ENCODE data around the gene CCDC6. TPM values are rescaled to one million over a fixed set of nuclear protein-coding genes. Genes with fewer than 3 reads are reported as not detected.

CCDC6 gene
- total and polyA plus RNA-seq, 2 of the 4 experiments (the other 2 are of a cell fraction) = 21.8 to 30.8 TPM

- POLR2A ChIA-PET (ENCODE audit: unreplicated experiment) = no interaction called here
- no peak overlapping the region for H2BK15ac ChIP-seq (ENCODE audit: low read depth, low read length)
- H3K4me3 ChIP-seq (ENCODE audit: insufficient read depth, low read depth, low read length) = no peak overlapping the region
- no peak for TF ChIP-seq SMC3 (IDR thresholded peaks at IDR 0.05; ENCODE audit: low read depth, low read length)
- TF ChIP-seq CTCF (conservative IDR thresholded peaks at IDR 0.05; ENCODE audit: low read depth, low read length) = no peak
- TF ChIP-seq MXI1 (IDR thresholded peaks at IDR 0.05; ENCODE audit: borderline replicate concordance, low read depth, low read length) = no peak
- no peak for TF ChIP-seq RCOR1 (IDR thresholded peaks at IDR 0.05; ENCODE audit: insufficient replicate concordance, low read length)
- no peak for TF ChIP-seq RFX5 (IDR thresholded peaks at IDR 0.05; ENCODE audit: low read depth, low read length)
- no peak for TF ChIP-seq ELK1 (IDR thresholded peaks at IDR 0.05; ENCODE audit: borderline replicate concordance, low read depth, low read length)
- no peak for TF ChIP-seq FOS (IDR thresholded peaks at IDR 0.05; ENCODE audit: low read depth, low read length)
- TF ChIP-seq CHD1 (IDR thresholded peaks at IDR 0.05; ENCODE audit: low read depth, low read length) = no peak
- no peak for TF ChIP-seq CEBPB (IDR thresholded peaks at IDR 0.05; ENCODE audit: low read depth, low read length)
- no peak for TF ChIP-seq USF2 (IDR thresholded peaks at IDR 0.05; ENCODE audit: low read depth, low read length)
- no peak for TF ChIP-seq MAFK (IDR thresholded peaks at IDR 0.05; ENCODE audit: low read depth, low read length)
- TF ChIP-seq POLR2A (IDR thresholded peaks at IDR 0.05; ENCODE audit: low read depth, low read length) = no peak
- no peak for TF ChIP-seq NFE2L2 (IDR thresholded peaks at IDR 0.05; ENCODE audit: low read depth, low read length)
- no peak for TF ChIP-seq RAD21 (IDR thresholded peaks at IDR 0.05; ENCODE audit: low read length)
- no peak for TF ChIP-seq MAZ (IDR thresholded peaks at IDR 0.05; ENCODE audit: borderline replicate concordance, low read depth, low read length)
- TF ChIP-seq BHLHE40 (IDR thresholded peaks at IDR 0.05; ENCODE audit: low read depth, low read length) = no peak
- in situ Hi-C loops (cut with MboI; ENCODE audit: low sequenced_read_pairs) = no loop called here
- H2AK9ac ChIP-seq (replicated peaks; ENCODE audit: low read depth, low read length, poor library complexity) = no peak overlapping the region
- H4K5ac ChIP-seq (ENCODE audit: low read depth, low read length) = no peak overlapping the region
- no peaks in the 10 kb centered on the region for H3K9me3 ChIP-seq (ENCODE audit: control insufficient read depth, insufficient read depth, low read length)
- no peaks in the 10 kb centered on the region; the same call in 1 of the 2 replicates for H3K27me3 ChIP-seq (ENCODE audit: control insufficient read depth, insufficient read depth, low read length)
- BruUV-seq (replicated peaks) = no TSS peak
- no peak overlapping the region for H2BK5ac ChIP-seq (ENCODE audit: low read depth, low read length, poor library complexity, severe bottlenecking)
- H3K4me2 ChIP-seq (ENCODE audit: low read depth, low read length) = no peak overlapping the region
- H3K4me1 ChIP-seq (ENCODE audit: control insufficient read depth, insufficient read depth, low read length) = no peaks in the 10 kb centered on the region
- H3K27ac ChIP-seq (ENCODE audit: insufficient read depth, low read length) = no peak overlapping the region
- H4K20me1 ChIP-seq (ENCODE audit: insufficient read depth, low read length) = no peaks in the 10 kb centered on the region
- intact Hi-C loops (cut with micrococcal nuclease) = no loop called here
- no peak overlapping the region for H2AFZ ChIP-seq (replicated peaks; ENCODE audit: low read length, poor library complexity)
- H3K14ac ChIP-seq (replicated peaks; ENCODE audit: low read depth, low read length) = no peak overlapping the region
- H2BK120ac ChIP-seq (ENCODE audit: low read depth, low read length) = no peak overlapping the region
- H3K4ac ChIP-seq (ENCODE audit: low read depth, low read length) = no peak overlapping the region
- H2BK20ac ChIP-seq (ENCODE audit: low read depth, low read length) = no peak overlapping the region
- dilution Hi-C loops (cut with HindIII; ENCODE audit: low sequenced_read_pairs, unreplicated experiment) = no loop called here
- no peaks in the 10 kb centered on the region for H3K79me1 ChIP-seq (ENCODE audit: low read depth in 1 of 2, low read length in 2 of 2)
- H2AK5ac ChIP-seq (ENCODE audit: low read depth, low read length) = no peak overlapping the region
- H4K91ac ChIP-seq (ENCODE audit: insufficient read depth, low read depth, low read length) = no peak overlapping the region
- no peak overlapping the region for H3K56ac ChIP-seq (ENCODE audit: extremely low read depth, insufficient read depth, low read length)
- H3K9me1 ChIP-seq (ENCODE audit: insufficient read depth, low read length) = no peaks in the 10 kb centered on the region
- no peak overlapping the region for H3K18ac ChIP-seq (ENCODE audit: low read depth, low read length)
- no peak overlapping the region for H3K9ac ChIP-seq (ENCODE audit: low read depth, low read length)
- H3K23ac ChIP-seq (ENCODE audit: low read depth, low read length) = no peak overlapping the region
- CTCF ChIA-PET = no interaction called here
- DNase-seq (no peak), ATAC-seq (ENCODE audit: low read depth) (no peak)
- no peak overlapping the region for H4K8ac ChIP-seq (ENCODE audit: low read depth in 2 of 2, low read length in 2 of 2)
- H3K36me3 ChIP-seq (ENCODE audit: control insufficient read depth, insufficient read depth, low read length) = no peaks in the 10 kb centered on the region
These were observed 165.3 kb downstream of the CCDC6 start for GRCh38 chr10:59741048-59741447.

Measured in IMR-90 (cell line).